HG02970 (cell line): ENCODE measurements around the gene RUNX1.

ENCODE experiments used
- ATAC-seq: cut with Tn5 transposase; IDR thresholded peaks from one replicate; pipeline ENCODE4 v1.9.1; 2021; ENCODE audit warnings: mild to moderate bottlenecking, moderate library complexity, moderate number of reproducible peaks; ENCODE audit not compliant: unreplicated experiment, low FRiP score

RUNX1 gene

GRCh38 chr21:35020436-35020835 lies 28.7 kb downstream of the RUNX1 start:
- ATAC-seq = no peak

DNA sequence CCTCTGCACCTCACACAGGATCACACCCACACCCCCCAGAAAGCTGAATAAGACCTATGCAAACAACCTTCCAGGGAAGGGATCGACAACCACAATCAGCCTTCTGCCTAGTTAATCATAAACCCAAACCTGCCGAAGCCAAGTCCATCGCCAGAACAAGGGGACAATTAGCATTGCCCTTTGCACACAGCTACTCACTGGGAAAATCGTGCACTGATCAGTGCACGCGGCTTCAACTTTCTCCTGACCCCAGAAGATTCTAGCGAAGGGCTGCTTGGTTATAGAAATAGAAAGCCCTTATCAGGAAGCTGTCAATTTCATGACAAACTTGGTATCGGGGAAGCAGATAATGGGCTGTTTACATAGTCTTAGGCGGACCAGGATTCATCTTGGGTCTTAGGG lies 29.5 kb downstream of the RUNX1 start:
- ATAC-seq = no peak

- no peak for ATAC-seq
Measured at GRCh38 chr21:35017256-35017655, 31.8 kb downstream of the RUNX1 start.

GRCh38 chr21:35016517-35017188 lies 32.4 kb downstream of the RUNX1 start:
- ATAC-seq = no peak

- no peak for ATAC-seq
Measured at GRCh38 chr21:35016071-35016470, 33.0 kb downstream of the RUNX1 start.

DNA sequence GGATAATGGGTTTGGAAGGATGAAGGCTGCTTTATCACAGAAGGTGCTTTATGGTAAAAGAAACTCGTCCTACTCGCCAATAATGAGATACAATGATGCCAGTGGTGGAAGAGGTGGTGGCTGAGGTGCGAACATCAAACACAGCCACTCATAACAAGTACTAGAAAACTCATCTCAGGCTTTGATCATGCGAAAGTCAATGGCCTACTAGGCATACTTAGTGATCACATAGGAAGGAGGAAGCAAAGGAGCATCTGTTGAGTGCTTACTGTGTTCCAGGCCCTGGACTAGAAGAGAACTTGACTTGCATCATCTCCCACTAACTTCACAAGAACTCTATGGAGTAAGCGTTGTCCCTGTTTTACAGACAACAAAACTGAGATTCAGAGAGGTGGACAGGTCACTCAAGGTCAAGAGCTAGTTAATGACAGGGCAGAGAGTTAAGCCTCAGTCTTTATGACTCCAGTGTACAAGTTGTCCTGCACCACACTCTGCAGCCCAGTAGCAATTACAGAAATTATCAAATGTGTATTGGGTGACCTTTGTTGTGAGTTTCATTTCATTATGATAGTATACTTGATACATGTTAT lies 33.6 kb downstream of the RUNX1 start:
- ATAC-seq = no peak

GRCh38 chr21:35014302-35015041 lies 34.6 kb downstream of the RUNX1 start:
- no peak for ATAC-seq

DNA sequence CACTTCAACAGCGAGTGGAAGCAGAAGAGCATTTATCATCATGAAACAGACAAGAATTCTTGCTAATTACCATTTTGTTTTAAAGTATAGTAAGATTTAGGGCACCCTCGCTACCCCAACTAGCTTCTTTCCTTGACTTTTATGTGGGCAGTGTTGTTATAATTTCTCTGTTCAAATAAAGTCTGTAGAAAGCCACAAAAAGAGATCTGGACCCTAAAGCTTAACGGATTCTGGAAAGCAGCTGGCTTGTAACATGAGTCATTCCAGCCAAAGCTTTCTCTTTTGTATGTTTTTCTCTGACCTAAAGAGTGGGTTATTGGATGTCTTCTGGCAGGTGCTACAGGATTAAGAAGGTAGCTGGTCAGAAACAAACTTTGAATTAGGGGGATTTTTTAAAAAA lies 37.4 kb downstream of the RUNX1 start:
- no peak for ATAC-seq

DNA sequence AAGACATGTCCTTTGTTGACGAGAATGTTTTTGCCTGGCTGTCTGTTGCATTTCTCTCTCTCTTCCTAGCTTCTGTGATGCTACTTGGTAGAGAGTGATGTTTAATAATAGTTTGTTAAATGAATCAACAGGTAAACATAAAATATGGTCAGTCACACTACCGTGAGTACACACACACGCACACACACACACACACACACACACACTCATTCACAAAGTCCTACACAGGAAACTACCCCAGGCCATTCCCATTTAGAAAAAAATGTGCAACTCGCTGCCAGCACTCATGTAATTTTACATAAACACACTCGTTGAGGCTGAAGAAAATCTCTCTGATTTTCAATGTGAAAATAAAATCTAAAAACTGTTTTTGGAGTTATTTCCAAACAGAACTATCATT lies 38.7 kb downstream of the RUNX1 start:
- ATAC-seq = no peak

DNA sequence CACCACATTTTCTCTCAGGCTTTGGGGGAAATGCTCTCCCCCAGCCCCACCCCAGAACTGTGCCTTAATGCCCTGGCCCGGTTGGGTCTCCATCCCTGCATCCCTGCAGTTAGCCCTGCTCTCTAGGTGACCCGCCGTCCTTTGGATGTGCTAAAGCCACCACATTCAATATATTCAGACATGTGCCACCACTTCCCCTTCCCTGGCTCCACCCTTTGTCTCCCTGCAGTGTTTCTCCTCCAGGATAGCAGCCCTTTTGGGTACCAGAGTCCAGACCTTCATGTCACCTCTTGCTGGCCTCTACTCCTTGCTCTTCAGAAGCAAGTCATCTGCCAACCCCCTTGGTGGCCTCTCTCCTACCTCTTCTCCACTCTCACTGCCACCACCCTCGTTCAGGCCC lies 41.8 kb downstream of the RUNX1 start:
- ATAC-seq = no peak

GRCh38 chr21:35006771-35007170 lies 42.3 kb downstream of the RUNX1 start:
- ATAC-seq = no peak

DNA sequence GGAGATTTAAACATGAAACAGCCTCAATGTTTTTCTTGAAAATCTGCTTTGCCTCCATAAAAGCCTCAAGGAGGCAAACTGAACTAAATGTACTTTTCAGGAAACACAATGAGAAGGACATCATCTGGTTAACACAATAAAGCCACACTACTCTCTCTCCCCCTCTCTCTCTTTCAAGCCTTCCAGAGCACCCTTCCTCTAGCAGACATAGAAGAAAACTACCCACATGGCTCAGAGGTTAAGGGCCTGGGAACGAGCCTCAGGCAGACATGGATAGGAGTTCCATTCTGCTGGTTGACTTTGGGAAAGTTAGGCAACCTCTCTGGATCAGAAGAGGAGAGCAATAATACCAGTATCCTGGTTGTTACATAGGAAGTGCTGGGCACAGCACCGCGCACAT lies 42.9 kb downstream of the RUNX1 start:
- ATAC-seq = no peak

- no peak for ATAC-seq
Measured at GRCh38 chr21:35005560-35006224, 43.4 kb downstream of the RUNX1 start.

DNA sequence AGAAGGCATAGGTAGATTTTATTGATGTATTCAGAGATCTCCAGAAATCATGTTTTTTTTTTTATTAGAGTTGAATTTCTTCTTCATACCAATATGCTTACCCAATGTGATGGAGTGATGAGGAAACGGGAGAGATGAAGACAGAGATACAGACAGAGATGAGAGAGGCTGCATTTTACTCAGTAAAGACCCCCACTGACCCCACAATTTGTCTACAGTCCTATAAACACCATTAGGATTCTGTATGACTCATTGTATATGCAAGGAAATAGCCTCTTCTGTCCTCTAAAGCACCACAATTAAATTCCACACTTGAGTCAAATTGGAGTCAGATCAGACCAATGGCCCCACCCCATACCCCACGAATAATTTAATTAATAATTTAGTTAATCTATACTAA lies 44.0 kb downstream of the RUNX1 start:
- no peak for ATAC-seq

DNA sequence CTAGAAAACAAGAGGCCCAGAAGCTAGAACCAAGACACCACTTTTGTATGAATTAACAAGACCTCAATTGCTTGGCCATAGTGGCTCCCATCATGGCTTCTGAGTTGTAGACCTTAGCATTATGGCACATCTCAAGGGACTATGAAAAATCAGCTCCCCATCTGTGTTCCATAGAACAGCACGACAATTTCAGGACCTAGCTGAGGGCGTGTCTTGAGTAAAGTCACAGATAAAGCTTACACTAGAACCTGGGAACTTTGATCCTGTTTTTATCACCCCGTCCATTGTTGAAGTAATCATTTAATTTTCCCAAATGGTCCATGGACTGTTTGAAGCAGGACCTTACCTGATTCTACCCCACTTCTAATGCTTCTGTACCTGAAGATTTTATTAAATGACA lies 44.8 kb downstream of the RUNX1 start:
- ATAC-seq = no peak

DNA sequence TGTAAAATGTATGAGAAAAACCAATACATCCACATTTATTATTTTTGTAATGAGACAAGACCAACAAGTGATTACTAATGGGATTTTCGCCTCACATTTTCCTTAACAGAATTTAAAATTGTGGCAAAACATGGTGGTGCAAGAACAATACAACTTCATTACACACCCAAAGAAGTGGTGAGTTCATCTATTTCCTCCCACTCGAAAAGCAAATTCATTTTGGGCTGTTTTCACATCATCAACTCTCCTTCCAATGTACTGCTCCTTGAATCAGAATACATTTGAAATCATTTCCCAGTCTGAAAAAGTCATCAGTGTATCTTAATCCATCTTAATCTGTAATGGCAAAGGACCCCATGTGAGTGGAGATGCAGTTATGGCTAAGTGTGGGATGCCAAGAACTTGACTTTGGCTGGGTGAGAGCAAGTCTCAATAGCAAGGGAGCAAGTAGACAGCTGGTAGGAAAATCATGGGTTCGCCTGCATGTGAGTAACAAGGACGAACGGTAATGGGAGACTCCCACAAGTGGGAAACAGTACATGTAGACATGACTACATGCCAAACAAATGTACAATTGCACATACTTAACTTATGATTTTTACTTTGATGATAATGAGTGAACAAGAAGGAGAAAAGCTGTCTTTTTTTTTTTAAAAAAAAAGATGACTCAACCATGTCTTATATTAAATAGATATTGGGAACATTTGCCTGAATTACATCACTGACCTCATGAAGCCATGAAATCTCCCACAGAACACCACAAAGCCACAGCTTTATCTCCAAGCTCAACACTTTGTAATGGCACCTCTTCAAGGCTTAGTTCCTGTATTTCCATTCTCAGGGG lies 46.0 kb downstream of the RUNX1 start:
- no peak for ATAC-seq

GRCh38 chr21:34999397-34999941 lies 49.6 kb downstream of the RUNX1 start:
- no peak for ATAC-seq

GRCh38 chr21:34998176-34998575 lies 50.9 kb downstream of the RUNX1 start:
- ATAC-seq = no peak

DNA sequence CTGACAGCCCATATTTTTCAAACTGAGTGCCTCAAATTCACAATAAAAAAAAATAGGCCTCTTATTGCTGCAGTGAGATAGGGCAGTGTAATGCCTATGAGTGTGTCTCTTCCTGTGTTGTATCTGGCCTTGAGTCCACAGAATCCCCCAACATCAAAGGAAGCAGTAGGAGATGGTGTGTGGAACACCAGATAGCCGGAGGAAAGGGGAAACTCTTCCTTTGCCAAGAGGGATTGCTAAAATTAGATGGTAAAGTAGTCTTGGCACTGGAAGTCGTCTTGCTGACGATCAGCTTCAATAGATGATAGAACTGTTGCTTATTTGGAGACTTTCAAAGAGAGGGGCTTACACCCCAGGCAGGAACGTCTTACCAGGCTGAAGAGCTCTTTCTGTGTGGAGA lies 51.8 kb downstream of the RUNX1 start:
- no peak for ATAC-seq
